Measurements from ENCODE around the gene SBK1.

The SBK1 gene

DNA sequence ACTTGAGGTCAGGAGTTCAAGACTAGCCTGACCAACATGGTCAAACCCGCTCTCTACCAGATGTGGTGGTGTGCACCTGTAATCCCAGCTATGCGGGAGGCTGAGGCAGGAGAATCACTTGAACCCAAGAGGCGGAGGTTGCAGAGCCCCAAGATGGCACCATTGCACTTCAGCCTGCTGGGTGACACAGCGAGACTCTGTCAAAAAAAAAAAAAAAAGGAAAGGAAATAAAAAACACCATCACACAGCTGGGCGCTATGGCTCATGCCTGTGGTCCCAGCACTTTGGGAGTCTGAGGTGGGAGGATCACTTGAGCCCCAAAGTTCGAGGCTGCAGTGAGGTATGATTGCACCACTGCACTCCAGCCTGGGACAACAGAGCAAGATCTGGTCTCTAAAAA, 13.3 kb upstream of the SBK1 start:
- H2AFZ ChIP-seq (ENCODE audit: low read length) = no peak overlapping the region
- H3K9me2 ChIP-seq (replicated peaks; ENCODE audit: low read depth, low read length) = no peaks in the 10 kb centered on the region
- no peaks in the 10 kb centered on the region for H3K36me3 ChIP-seq (ENCODE audit: insufficient read depth, low read length)
- H3K27me3 ChIP-seq (ENCODE audit: insufficient read depth, low read length, poor library complexity, severe bottlenecking) = no peaks in the 10 kb centered on the region
- no peak overlapping the region for H3K9ac ChIP-seq (ENCODE audit: low read depth, low read length, poor library complexity, severe bottlenecking)
- H4K20me1 ChIP-seq (ENCODE audit: insufficient read depth, low read length, poor library complexity, severe bottlenecking) = no peaks in the 10 kb centered on the region
- H3K4me2 ChIP-seq (ENCODE audit: low read depth, low read length, poor library complexity, severe bottlenecking) = no peak overlapping the region
- TF ChIP-seq EZH2phosphoT487 (IDR thresholded peaks at IDR 0.05; ENCODE audit: borderline replicate concordance) = no peak
- TF ChIP-seq, protein P1, sequence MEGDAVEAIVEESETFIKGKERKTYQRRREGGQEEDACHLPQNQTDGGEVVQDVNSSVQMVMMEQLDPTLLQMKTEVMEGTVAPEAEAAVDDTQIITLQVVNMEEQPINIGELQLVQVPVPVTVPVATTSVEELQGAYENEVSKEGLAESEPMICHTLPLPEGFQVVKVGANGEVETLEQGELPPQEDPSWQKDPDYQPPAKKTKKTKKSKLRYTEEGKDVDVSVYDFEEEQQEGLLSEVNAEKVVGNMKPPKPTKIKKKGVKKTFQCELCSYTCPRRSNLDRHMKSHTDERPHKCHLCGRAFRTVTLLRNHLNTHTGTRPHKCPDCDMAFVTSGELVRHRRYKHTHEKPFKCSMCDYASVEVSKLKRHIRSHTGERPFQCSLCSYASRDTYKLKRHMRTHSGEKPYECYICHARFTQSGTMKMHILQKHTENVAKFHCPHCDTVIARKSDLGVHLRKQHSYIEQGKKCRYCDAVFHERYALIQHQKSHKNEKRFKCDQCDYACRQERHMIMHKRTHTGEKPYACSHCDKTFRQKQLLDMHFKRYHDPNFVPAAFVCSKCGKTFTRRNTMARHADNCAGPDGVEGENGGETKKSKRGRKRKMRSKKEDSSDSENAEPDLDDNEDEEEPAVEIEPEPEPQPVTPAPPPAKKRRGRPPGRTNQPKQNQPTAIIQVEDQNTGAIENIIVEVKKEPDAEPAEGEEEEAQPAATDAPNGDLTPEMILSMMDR (conservative IDR thresholded peaks at IDR 0.05; ENCODE audit: low read length) = peak; percentile 20; the same call in 1 of the 2 replicates
- no peaks in the 10 kb centered on the region for H3K4me1 ChIP-seq (ENCODE audit: insufficient read depth, low read length, poor library complexity, severe bottlenecking)
- no peaks in the 10 kb centered on the region for H3K9me3 ChIP-seq (ENCODE audit: insufficient read depth, low read depth, low read length)
- H3F3A ChIP-seq (ENCODE audit: low read depth) = no peaks in the 10 kb centered on the region
- no peak overlapping the region for H3K4me3 ChIP-seq (ENCODE audit: low read length, poor library complexity, severe bottlenecking)
- no peaks in the 10 kb centered on the region for H3K79me2 ChIP-seq (ENCODE audit: insufficient read depth, low read length)

DNA sequence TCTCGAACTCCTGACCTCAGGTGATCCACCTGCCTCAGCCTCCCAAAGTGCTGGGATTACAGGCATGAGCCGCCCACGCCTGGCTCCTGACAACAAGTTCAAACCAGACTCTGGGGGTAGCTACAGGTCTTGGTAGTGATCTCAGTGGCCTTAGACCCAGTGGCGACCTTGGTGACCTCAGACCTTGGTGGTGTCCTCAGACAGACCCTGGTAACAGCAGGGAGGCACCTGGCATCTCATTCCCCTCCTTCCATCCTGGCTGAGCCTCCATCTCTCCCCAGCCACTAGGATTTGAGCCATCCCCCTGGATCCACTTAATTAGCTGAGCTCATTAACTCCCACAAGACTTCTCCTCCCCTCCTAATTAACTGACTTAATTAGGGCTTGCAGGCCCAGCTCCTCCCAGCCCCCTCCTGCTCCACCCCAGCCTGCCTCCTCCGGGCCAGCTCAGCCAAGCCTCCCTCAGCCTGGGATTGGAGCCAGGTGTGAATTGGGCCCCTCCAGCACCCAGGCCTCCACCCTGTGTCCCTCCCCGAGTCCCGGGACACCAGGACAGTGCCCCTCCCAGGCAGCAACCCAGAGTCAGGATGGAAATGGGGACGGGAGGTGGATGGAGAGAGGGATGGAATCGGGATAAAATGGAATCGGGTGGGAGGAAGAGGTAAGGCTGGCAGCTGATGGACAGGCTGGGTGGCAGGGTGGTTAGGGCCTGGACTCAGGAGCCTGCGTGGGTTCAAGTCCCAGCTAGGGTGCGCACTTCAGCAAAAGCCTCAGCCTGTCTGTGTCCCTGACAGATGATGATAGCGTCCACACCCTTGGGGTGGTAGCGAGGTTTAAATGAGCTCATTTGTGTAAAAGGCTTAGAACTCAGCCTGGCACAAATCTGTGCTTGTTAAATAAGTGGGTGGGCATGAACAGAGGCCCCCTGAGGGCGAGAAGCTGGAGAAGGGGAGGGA, 11.2 kb upstream of the SBK1 start:
- Histone ChIP-seq H3K4me2 (ENCODE audit: low read depth, low read length, poor library complexity, severe bottlenecking) (no peak overlapping the region), H3K4me1 (ENCODE audit: insufficient read depth, low read length, poor library complexity, severe bottlenecking) (no peaks in the 10 kb centered on the region), H3K9ac (ENCODE audit: low read depth, low read length, poor library complexity, severe bottlenecking) (no peak overlapping the region), H3K79me2 (ENCODE audit: insufficient read depth, low read length) (no peaks in the 10 kb centered on the region), H3F3A (ENCODE audit: low read depth) (no peaks in the 10 kb centered on the region), H2AFZ (ENCODE audit: low read length) (no peak overlapping the region), H3K9me3 (ENCODE audit: insufficient read depth, low read depth, low read length) (no peaks in the 10 kb centered on the region), H3K9me2 (replicated peaks; ENCODE audit: low read depth, low read length) (no peaks in the 10 kb centered on the region), H3K4me3 (ENCODE audit: low read length, poor library complexity, severe bottlenecking) (no peak overlapping the region), H3K27me3 (ENCODE audit: insufficient read depth, low read length, poor library complexity, severe bottlenecking) (no peaks in the 10 kb centered on the region), H3K36me3 (ENCODE audit: insufficient read depth, low read length) (no peaks in the 10 kb centered on the region), H4K20me1 (ENCODE audit: insufficient read depth, low read length, poor library complexity, severe bottlenecking) (no peaks in the 10 kb centered on the region)
- TF ChIP-seq EZH2phosphoT487 (IDR thresholded peaks at IDR 0.05; ENCODE audit: borderline replicate concordance) = no peak
- TF ChIP-seq, protein P1 (conservative IDR thresholded peaks at IDR 0.05; ENCODE audit: low read length) = 0 out of 2 replicates have a peak, but pooled peaks have one; percentile 8

DNA sequence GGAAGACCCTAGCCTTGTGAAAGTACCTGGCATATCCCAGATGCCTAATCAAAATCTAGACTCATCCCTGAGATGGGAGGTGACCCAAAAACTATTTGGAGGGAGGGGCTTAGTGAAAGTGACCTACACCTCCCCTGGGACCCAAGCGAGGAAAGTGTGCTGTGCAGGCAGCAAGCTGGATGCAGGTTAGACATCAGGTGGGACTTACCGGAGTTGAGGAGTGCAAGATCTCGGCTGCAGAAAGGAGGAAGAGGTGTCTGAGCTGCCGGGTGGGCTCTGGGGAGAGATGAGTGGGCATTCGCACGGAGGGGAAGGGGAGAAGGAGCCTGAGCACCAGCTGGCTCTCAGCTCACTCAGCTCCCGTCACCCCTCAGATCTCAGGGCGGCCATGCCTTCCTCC, 10.3 kb upstream of the SBK1 start:
- H3K4me2 ChIP-seq (ENCODE audit: low read depth, low read length, poor library complexity, severe bottlenecking) = no peak overlapping the region
- H2AFZ ChIP-seq (ENCODE audit: low read length) = no peak overlapping the region
- no peaks in the 10 kb centered on the region for H3K9me3 ChIP-seq (ENCODE audit: insufficient read depth, low read depth, low read length)
- H3K4me1 ChIP-seq (ENCODE audit: insufficient read depth, low read length, poor library complexity, severe bottlenecking) = no peaks in the 10 kb centered on the region
- no peaks in the 10 kb centered on the region for H4K20me1 ChIP-seq (ENCODE audit: insufficient read depth, low read length, poor library complexity, severe bottlenecking)
- H3K9me2 ChIP-seq (replicated peaks; ENCODE audit: low read depth, low read length) = no peaks in the 10 kb centered on the region
- no peaks in the 10 kb centered on the region for H3K79me2 ChIP-seq (ENCODE audit: insufficient read depth, low read length)
- no peak overlapping the region for H3K9ac ChIP-seq (ENCODE audit: low read depth, low read length, poor library complexity, severe bottlenecking)
- H3K4me3 ChIP-seq (ENCODE audit: low read length, poor library complexity, severe bottlenecking) = no peak overlapping the region
- H3F3A ChIP-seq (ENCODE audit: low read depth) = no peaks in the 10 kb centered on the region
- TF ChIP-seq, protein P1 (conservative IDR thresholded peaks at IDR 0.05; ENCODE audit: low read length) = no peak
- no peak for TF ChIP-seq EZH2phosphoT487 (IDR thresholded peaks at IDR 0.05; ENCODE audit: borderline replicate concordance)
- H3K36me3 ChIP-seq (ENCODE audit: insufficient read depth, low read length) = no peaks in the 10 kb centered on the region
- H3K27me3 ChIP-seq (ENCODE audit: insufficient read depth, low read length, poor library complexity, severe bottlenecking) = no peaks in the 10 kb centered on the region
